Measurements from ENCODE around the gene MORN1.

- no peak for TF ChIP-seq CTCF (IDR thresholded peaks at IDR 0.05; ENCODE audit: poor library complexity)
- no peak for TF ChIP-seq EZH2 (IDR thresholded peaks at IDR 0.05; ENCODE audit: borderline replicate concordance)
- TF ChIP-seq EZH2phosphoT487 (IDR thresholded peaks at IDR 0.05; ENCODE audit: low read depth, severe bottlenecking, unreplicated experiment), result no peak
Observed at GRCh38 chr1:2279210-2279639, 112.1 kb downstream of the MORN1 start.

All from hepatocyte (in vitro differentiated cells).